Gastrocnemius medialis (tissue), 4 donors: ENCODE results near the gene PDGFD. TPM values are rescaled to one million over a fixed set of nuclear protein-coding genes. Genes with fewer than 3 reads are reported as not detected.

Experiments used
- ATAC-seq, 2 donors: fragments of 150-250 bp; one replicate each; pipeline ENCODE4 v1.9.1; 2016
- DNase-seq, 2 donors: peaks; one replicate each; pipeline ENCODE4 v3.0.0-alpha.2; 2019
- H3K27ac ChIP-seq, 4 donors: fragments of 200-600 bp; sonication (generic); 1 replicate in 1 of 4; 2 replicates in 3 of 4; pipeline ENCODE4 v1.5.1; 2016 to 2018; ENCODE audit warnings: mild to moderate bottlenecking in 2 of 4, moderate library complexity in 1 of 4
- H3K27me3 ChIP-seq, 3 donors: fragments of 200-600 bp; sonication (generic) in 2 of 3; 1 replicate in 1 of 3; 2 replicates in 2 of 3; pipeline versions ENCODE4 v1.5.1 to v1.6.0; 2016 to 2019; ENCODE audit warnings: mild to moderate bottlenecking in 1 of 3, moderate library complexity in 1 of 3
- H3K36me3 ChIP-seq, 2 donors: fragments of 200-600 bp; sonication (generic) in 1 of 2; one replicate each; pipeline ENCODE4 v1.5.1; 2017 to 2018
- H3K4me1 ChIP-seq, 2 donors: fragments of 200-600 bp; sonication (generic) in 1 of 2; one replicate each; pipeline ENCODE4 v1.5.1; 2016 to 2017; ENCODE audit warnings: mild to moderate bottlenecking in 2 of 2
- H3K4me3 ChIP-seq, 4 donors: fragments of 200-600 bp; sonication (generic) in 3 of 4; 1 replicate in 1 of 4; 2 replicates in 3 of 4; pipeline ENCODE4 v1.5.1; 2016 to 2019; ENCODE audit warnings: mild to moderate bottlenecking in 2 of 4
- H3K9me3 ChIP-seq, 3 donors: fragments of 200-600 bp; sonication (generic) in 2 of 3; 1 replicate in 1 of 3; 2 replicates in 2 of 3; pipeline ENCODE4 v1.5.1; 2016 to 2019
- CTCF ChIP-seq, 5 experiments: fragments of 450-650 bp in 3 of 5; fragments of 200-600 bp in 2 of 5; sonication (generic) in 2 of 5; IDR thresholded peaks in 4 of 5; conservative IDR thresholded peaks in 1 of 5; 1 replicate in 4 of 5; 2 replicates in 1 of 5; pipeline ENCODE4 v1.5.1; 2016 to 2019; ENCODE audit warnings: antibody characterized with exemption in 5 of 5, mild to moderate bottlenecking in 3 of 5, moderate library complexity in 3 of 5
- POLR2A ChIP-seq, 2 donors: fragments of 450-650 bp; IDR thresholded peaks; one replicate each; pipeline ENCODE4 v1.6.1; 2017; ENCODE audit warnings: antibody characterized with exemption in 2 of 2, mild to moderate bottlenecking in 2 of 2, moderate library complexity in 2 of 2
- in situ Hi-C, 4 donors: fragments of 200-750 bp; cut with MboI; loops; one replicate each; pipeline versions ENCODE4 v1.15.0 to v1.8.0; 2017; ENCODE audit warnings: low sequenced_read_pairs in 4 of 4
- intact Hi-C: fragments of 100-400 bp; cut with DNase I; formaldehyde crosslinking; loops from one replicate; pipeline ENCODE4 v1.15.1; 2023; ENCODE audit warnings: low total_unique reads
- total RNA-seq, 4 donors: library from RNA; depleted of rRNA; stranded (reverse); fragments of >200 nt; gene quantifications; one replicate each; pipeline versions ENCODE4 v1.1.0 to v1.2.3, GENCODE V29; 2016

The PDGFD gene
- total RNA-seq, 4 donors from 2014 or later, result 2.2 to 4.0 (median 2.9) TPM

GRCh38 chr11:104091281-104092096 lies 72.5 kb downstream of the PDGFD start:
- intact Hi-C loops, result no loop called here
- H3K4me1 ChIP-seq, result no peaks in the 10 kb centered on the region
- H3K36me3 ChIP-seq, result no peaks in the 10 kb centered on the region
- H3K9me3 ChIP-seq, result no peaks in the 10 kb centered on the region
- in situ Hi-C loops, result no loop called here
- H3K27me3 ChIP-seq, result no peaks in the 10 kb centered on the region
- no peak for ATAC-seq
- no peak overlapping the region for H3K27ac ChIP-seq
- no peak for TF ChIP-seq CTCF (IDR thresholded peaks at IDR 0.05 in 4 of 5, conservative IDR thresholded peaks at IDR 0.05 in 1 of 5)
- TF ChIP-seq POLR2A (IDR thresholded peaks at IDR 0.05), result no peak
- DNase-seq, result no peak
- H3K4me3 ChIP-seq, result no peak overlapping the region

- no peak for DNase-seq
- no peaks in the 10 kb centered on the region for H3K4me1 ChIP-seq
- no peaks in the 10 kb centered on the region for H3K27me3 ChIP-seq
- no peaks in the 10 kb centered on the region for H3K9me3 ChIP-seq
- H3K27ac ChIP-seq, result no peak overlapping the region
- no peak overlapping the region for H3K4me3 ChIP-seq
- no peak for TF ChIP-seq POLR2A (IDR thresholded peaks at IDR 0.05)
- no peak for TF ChIP-seq CTCF (IDR thresholded peaks at IDR 0.05 in 4 of 5, conservative IDR thresholded peaks at IDR 0.05 in 1 of 5)
- in situ Hi-C loops (no loop called here), intact Hi-C loops (no loop called here)
- ATAC-seq, result no peak
- H3K36me3 ChIP-seq, result no peaks in the 10 kb centered on the region
Measured at GRCh38 chr11:104090767-104091166, 73.2 kb downstream of the PDGFD start.

- ATAC-seq, result no peak
- no peaks in the 10 kb centered on the region for H3K36me3 ChIP-seq
- no peak for TF ChIP-seq POLR2A (IDR thresholded peaks at IDR 0.05)
- TF ChIP-seq CTCF (IDR thresholded peaks at IDR 0.05 in 4 of 5, conservative IDR thresholded peaks at IDR 0.05 in 1 of 5), result no peak
Measured at GRCh38 chr11:104089481-104089880, 74.5 kb downstream of the PDGFD start.

GRCh38 chr11:104086621-104087020 lies 77.3 kb downstream of the PDGFD start:
- no peaks in the 10 kb centered on the region for H3K9me3 ChIP-seq
- TF ChIP-seq CTCF (IDR thresholded peaks at IDR 0.05 in 4 of 5, conservative IDR thresholded peaks at IDR 0.05 in 1 of 5) (no peak), POLR2A (IDR thresholded peaks at IDR 0.05) (no peak)
- no peak overlapping the region for H3K4me3 ChIP-seq
- in situ Hi-C loops, result no loop called here
- no peak for DNase-seq
- no peaks in the 10 kb centered on the region for H3K27me3 ChIP-seq
- H3K36me3 ChIP-seq, result no peaks in the 10 kb centered on the region
- H3K4me1 ChIP-seq, result no peaks in the 10 kb centered on the region
- no peak overlapping the region for H3K27ac ChIP-seq
- no peak for ATAC-seq
- intact Hi-C loops, result no loop called here

More at GRCh38 chr11:104089481-104089880, 74.5 kb downstream of the PDGFD start:
- Histone ChIP-seq H3K4me1 (no peaks in the 10 kb centered on the region), H3K4me3 (no peak overlapping the region), H3K27ac (no peak overlapping the region), H3K27me3 (no peaks in the 10 kb centered on the region), H3K9me3 (no peaks in the 10 kb centered on the region)
- no peak for DNase-seq
- intact Hi-C loops (no loop called here), in situ Hi-C loops (no loop called here)
